Parathyroid adenoma (tissue), 2 donors: ENCODE results near the gene VSX2.
A peak's percentile ranks its signal among the peaks of the same experiment; 100 is the strongest.

Experiments used
- H2AFZ ChIP-seq: fragments of 300-600 bp; sonication (generic); one replicate; pipeline ENCODE4 v1.7.0; 2017; ENCODE audit warnings: antibody characterized with exemption, mild to moderate bottlenecking
- H3K27ac ChIP-seq: fragments of 300-600 bp; sonication (generic); one replicate; pipeline ENCODE4 v1.7.0; 2017
- H3K27me3 ChIP-seq: fragments of 300-600 bp; sonication (generic); one replicate; pipeline ENCODE4 v1.7.0; 2017; ENCODE audit warnings: low read length; ENCODE audit not compliant: control insufficient read depth, insufficient read depth
- H3K36me3 ChIP-seq: fragments of 300-600 bp; sonication (generic); one replicate; pipeline ENCODE4 v1.7.0; 2017; ENCODE audit warnings: low read length; ENCODE audit not compliant: control insufficient read depth, insufficient read depth
- H3K4me1 ChIP-seq: fragments of 300-600 bp; sonication (generic); one replicate; pipeline ENCODE4 v1.7.0; 2017; ENCODE audit warnings: control low read depth
- H3K4me2 ChIP-seq: fragments of 300-600 bp; sonication (generic); one replicate; pipeline ENCODE4 v1.7.0; 2017; ENCODE audit warnings: low read length
- H3K4me3 ChIP-seq: fragments of 300-600 bp; sonication (generic); one replicate; pipeline ENCODE4 v1.7.0; 2017; ENCODE audit warnings: low read depth, low read length
- H3K79me2 ChIP-seq: fragments of 300-600 bp; sonication (generic); one replicate; pipeline ENCODE4 v1.7.0; 2017; ENCODE audit warnings: control low read depth
- H3K9ac ChIP-seq: fragments of 300-600 bp; sonication (generic); one replicate; pipeline ENCODE4 v1.7.0; 2017; ENCODE audit warnings: mild to moderate bottlenecking
- H3K9me3 ChIP-seq: fragments of 300-600 bp; sonication (generic); one replicate; pipeline ENCODE4 v1.7.0; 2017; ENCODE audit warnings: low read length; ENCODE audit not compliant: control insufficient read depth
- TF ChIP-seq, protein P1 (sequence below): fragments of 300-600 bp; sonication (generic); IDR thresholded peaks from one replicate; pipeline ENCODE4 v1.7.0; 2017; ENCODE audit warnings: antibody characterized with exemption, mild to moderate bottlenecking
- donor health status: primary hyperparathyroidism.

The VSX2 gene

GRCh38 chr14:74301594-74302151, 62.4 kb downstream of the VSX2 start:
- H3K79me2 ChIP-seq = no peaks in the 10 kb centered on the region
- no peaks in the 10 kb centered on the region for H3K27me3 ChIP-seq
- H3K9me3 ChIP-seq = no peaks in the 10 kb centered on the region
- H3K36me3 ChIP-seq = no peaks in the 10 kb centered on the region
- no peak overlapping the region for H3K9ac ChIP-seq
- peaks cover 2% of the 10 kb centered on the region for H3K4me1 ChIP-seq
- H3K27ac ChIP-seq = peak overlapping the region; percentile 47
- peak overlapping the region; percentile 82 for H2AFZ ChIP-seq
- H3K4me2 ChIP-seq = peak overlapping the region; percentile 88
- H3K4me3 ChIP-seq = peak overlapping the region; percentile 82
- TF ChIP-seq, protein P1, sequence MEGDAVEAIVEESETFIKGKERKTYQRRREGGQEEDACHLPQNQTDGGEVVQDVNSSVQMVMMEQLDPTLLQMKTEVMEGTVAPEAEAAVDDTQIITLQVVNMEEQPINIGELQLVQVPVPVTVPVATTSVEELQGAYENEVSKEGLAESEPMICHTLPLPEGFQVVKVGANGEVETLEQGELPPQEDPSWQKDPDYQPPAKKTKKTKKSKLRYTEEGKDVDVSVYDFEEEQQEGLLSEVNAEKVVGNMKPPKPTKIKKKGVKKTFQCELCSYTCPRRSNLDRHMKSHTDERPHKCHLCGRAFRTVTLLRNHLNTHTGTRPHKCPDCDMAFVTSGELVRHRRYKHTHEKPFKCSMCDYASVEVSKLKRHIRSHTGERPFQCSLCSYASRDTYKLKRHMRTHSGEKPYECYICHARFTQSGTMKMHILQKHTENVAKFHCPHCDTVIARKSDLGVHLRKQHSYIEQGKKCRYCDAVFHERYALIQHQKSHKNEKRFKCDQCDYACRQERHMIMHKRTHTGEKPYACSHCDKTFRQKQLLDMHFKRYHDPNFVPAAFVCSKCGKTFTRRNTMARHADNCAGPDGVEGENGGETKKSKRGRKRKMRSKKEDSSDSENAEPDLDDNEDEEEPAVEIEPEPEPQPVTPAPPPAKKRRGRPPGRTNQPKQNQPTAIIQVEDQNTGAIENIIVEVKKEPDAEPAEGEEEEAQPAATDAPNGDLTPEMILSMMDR = no peak

DNA sequence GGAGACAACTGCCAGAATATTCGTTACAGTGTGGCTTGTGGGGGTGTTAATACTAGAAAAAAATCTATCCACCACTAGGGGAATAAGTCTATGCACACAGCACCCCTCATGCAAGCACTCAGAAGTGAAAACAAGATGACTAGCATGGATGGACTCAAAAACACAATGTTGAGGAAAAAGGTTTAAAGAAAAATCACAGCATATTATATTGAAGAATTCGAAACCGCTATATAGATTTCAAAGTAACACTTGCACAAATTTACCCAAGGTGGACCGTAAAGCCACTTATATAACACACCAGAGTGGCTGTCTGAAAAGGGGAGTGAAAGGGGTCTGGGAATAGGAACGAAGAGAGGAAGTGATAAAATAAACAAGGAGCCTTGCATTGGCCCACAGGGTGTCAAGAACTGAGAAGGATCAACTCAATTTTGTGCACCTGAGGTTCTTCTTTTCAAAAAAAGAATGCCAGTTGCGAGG, 62.9 kb downstream of the VSX2 start:
- Histone ChIP-seq H2AFZ (peak overlapping the region; percentile 82), H3K4me3 (peak overlapping the region; percentile 82), H3K79me2 (no peaks in the 10 kb centered on the region), H3K27me3 (no peaks in the 10 kb centered on the region), H3K36me3 (no peaks in the 10 kb centered on the region), H3K9me3 (no peaks in the 10 kb centered on the region), H3K9ac (no peak overlapping the region), H3K4me1 (peaks cover 2% of the 10 kb centered on the region), H3K4me2 (peak overlapping the region; percentile 88), H3K27ac (peak overlapping the region; percentile 47)
- TF ChIP-seq, protein P1 = peak; percentile 9

DNA sequence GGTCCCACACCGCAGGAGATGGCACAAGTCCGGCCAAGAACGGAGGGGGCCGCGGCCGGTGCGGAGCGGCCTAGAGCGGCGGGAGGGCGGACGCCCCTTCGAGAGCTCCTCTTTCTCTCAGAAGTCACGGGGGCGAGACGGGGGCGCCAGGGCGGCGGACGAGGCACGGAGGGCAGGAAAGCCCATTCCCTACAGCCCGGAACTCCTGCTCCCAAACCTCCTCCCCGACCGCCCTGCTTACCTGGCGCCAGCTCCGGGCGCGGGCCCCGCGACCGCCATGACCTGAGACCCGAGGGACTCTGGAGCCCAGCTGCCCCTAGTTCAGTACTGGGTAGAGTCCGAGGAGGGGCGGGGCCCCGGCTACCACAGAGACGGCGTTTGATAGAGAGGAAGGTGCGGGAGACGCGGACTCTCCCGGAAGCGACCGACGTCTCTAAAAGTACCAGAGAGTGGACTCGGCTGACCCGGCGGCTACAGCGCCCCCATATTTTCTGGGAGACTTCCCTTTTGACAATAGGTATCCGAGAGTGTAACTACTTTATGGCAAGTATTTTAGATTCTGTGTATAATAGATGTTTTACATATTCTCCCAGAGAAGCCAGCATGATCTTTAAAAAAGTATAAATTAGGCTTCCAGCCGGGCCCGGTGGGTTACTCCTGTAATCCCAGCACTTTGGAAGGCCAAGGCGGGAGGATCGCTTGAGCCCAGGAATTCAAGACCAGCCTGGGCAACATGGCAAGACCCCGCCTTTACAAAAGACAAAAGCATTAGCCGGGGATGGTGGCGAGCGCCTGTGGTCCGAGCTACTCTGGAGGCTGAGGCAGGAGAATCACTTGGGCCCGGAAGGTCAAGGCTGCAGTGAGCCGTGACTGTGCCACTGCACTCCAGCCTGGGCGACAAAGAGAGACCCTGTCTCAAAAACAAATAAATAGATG, 63.7 kb downstream of the VSX2 start, which contains the start of gene ABCD4:
ABCD4 (minus strand) TSS at position 301 of the 936 bp plus-strand sequence; CDS start at position 279, 22 bp downstream.
- Histone ChIP-seq H3K27ac (peak within 1 kb of the TSS; percentile 47), H3K36me3 (no peaks in the 10 kb centered on the region), H3K4me1 (peaks cover 2% of the 10 kb centered on the region), H2AFZ (peak within 1 kb of the TSS; percentile 82), H3K9ac (no peak within 1 kb of the TSS), H3K79me2 (no peaks in the 10 kb centered on the region), H3K4me2 (peak within 1 kb of the TSS; percentile 88), H3K9me3 (no peaks in the 10 kb centered on the region), H3K27me3 (no peaks in the 10 kb centered on the region), H3K4me3 (peak within 1 kb of the TSS; percentile 82)
- TF ChIP-seq, protein P1 = peak; percentile 52

DNA sequence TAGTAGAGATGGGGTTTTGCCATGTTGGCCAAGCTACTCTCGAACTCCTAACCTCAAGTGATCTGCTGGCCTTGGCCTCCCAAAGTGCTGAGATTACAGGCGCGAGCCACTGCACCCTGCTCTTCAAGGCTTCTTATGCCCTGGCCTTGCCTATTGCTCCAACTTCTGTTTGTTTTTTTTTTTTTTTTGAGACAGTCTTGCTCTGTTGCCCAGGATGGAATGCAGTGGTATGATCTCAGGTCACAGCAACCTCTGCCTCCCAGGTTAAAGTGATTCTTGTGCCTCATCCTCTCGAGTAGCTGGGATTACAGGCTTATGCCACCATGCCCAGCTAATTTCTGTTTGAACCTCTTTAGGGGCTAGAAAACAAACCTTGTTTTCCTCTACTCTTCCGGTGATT, 69.4 kb downstream of the VSX2 start:
- no peak overlapping the region for H2AFZ ChIP-seq
- no peaks in the 10 kb centered on the region for H3K79me2 ChIP-seq
- no peak overlapping the region for H3K27ac ChIP-seq
- H3K4me3 ChIP-seq = no peak overlapping the region
- H3K4me2 ChIP-seq = no peak overlapping the region
- H3K9me3 ChIP-seq = no peaks in the 10 kb centered on the region
- H3K36me3 ChIP-seq = no peaks in the 10 kb centered on the region
- H3K9ac ChIP-seq = no peak overlapping the region
- H3K27me3 ChIP-seq = no peaks in the 10 kb centered on the region
- H3K4me1 ChIP-seq = no peaks in the 10 kb centered on the region
- TF ChIP-seq, protein P1 = no peak
